Activated effector memory CD4-positive, alpha-beta T cell treated with anti-CD3 and anti-CD28 coated beads, Interleukin-2, amount 50 U/mL, for 16 hours (primary cell): ENCODE data around the gene MTMR1.

Source experiments
- DNase-seq: peaks from one replicate; pipeline ENCODE4 v3.0.0-alpha.2; 2020

Gene MTMR1

GRCh38 chrX:150805736-150806135 lies 112.5 kb downstream of the MTMR1 start:
- DNase-seq, result no peak

- DNase-seq, result no peak
These were observed 113.6 kb downstream of the MTMR1 start for GRCh38 chrX:150806827-150807226.

DNA sequence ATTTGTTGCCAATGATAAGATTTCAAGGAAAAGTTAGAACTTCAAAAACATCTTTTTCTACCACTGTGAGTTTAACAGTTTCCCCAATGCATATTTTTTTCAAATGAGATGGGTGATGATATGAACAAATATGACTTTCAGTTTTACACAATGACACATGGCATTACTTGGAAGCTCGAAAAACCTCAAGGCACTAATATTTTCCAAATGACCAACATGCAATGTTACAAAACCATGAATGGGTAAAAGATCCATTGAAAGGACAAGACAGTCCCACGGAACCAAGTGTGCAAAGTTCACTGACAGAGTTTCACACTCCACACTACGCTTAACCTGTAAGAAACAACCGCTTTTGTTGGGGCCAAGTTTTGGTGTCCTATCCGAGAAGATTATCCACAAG lies 120.7 kb downstream of the MTMR1 start:
- no peak for DNase-seq
